ENCODE measurements around the gene TTN. TPM values are rescaled to one million over a fixed set of nuclear protein-coding genes. Genes with fewer than 3 reads are reported as not detected.

The TTN gene
- polyA plus RNA-seq, 3 donors = under 0.01 to 0.12 (median 0.08) TPM

DNA sequence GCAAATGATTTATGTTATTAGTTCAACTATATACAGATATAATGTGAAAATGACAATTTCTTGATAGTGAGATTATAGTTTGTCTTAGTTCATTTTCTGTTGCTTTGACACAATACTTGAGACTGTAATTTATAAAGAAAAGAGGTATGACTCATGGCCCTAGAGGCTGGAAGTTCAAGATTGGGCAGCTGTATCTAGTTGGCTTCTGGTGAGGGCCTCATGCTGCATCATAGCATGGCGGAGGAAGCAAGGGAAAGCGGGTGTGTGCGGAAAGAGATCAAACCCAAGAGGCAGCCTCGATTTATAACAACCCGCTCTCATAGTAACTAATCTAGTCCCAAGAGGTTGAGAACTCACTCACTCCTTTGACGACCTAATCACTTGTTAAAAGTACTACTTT is 315.6 kb downstream of the TTN start:
- no peaks in the 10 kb centered on the region for H3K4me1 ChIP-seq (ENCODE audit: control insufficient read depth in 1 of 2, insufficient read depth in 2 of 2, low read length in 2 of 2)
- no peak overlapping the region for H3K9ac ChIP-seq (ENCODE audit: insufficient read depth, low read length, poor library complexity, severe bottlenecking)
- DNase-seq = no peak
- H2AFZ ChIP-seq (ENCODE audit: insufficient read depth, low read depth, low read length, poor library complexity, severe bottlenecking) = no peak overlapping the region
- H3K27me3 ChIP-seq (ENCODE audit: control insufficient read depth in 2 of 2, insufficient read depth in 2 of 2, low read length in 2 of 2) = no peaks in the 10 kb centered on the region
- no peaks in the 10 kb centered on the region for H3K9me3 ChIP-seq (replicated peaks in 1 of 2; ENCODE audit: control insufficient read depth in 1 of 2, insufficient read depth in 1 of 2, low read length in 2 of 2)
- no peak overlapping the region for H3K4me3 ChIP-seq (replicated peaks in 1 of 3; ENCODE audit: low read depth in 2 of 3, low read length in 3 of 3)
- Mint-ChIP-seq H3K27ac (peak overlapping the region in 1 of 7 donors; percentile 37), H3K4me3 (no peak overlapping the region), H3K9me3 (no peaks in the 10 kb centered on the region), H3K36me3 (peaks cover 84 to 94% of the 10 kb centered on the region in 2 donors), H3K4me1 (peaks cover 2% of the 10 kb centered on the region), H3K27me3 (ENCODE audit: low read depth in 3 of 3) (no peaks in the 10 kb centered on the region)
- no peak overlapping the region for H3K4me2 ChIP-seq (replicated peaks; ENCODE audit: extremely low read depth, low read length, poor library complexity, severe bottlenecking)
- intact Hi-C loops (cut with micrococcal nuclease) = no loop called here
- peaks cover 18% of the 10 kb centered on the region for H4K20me1 ChIP-seq (ENCODE audit: insufficient read depth, low read length)
- peaks cover 73 to 99% of the 10 kb centered on the region in 2 donors for H3K36me3 ChIP-seq (replicated peaks in 1 of 2; ENCODE audit: control insufficient read depth in 1 of 2, insufficient read depth in 2 of 2, low read length in 2 of 2)
- H3K79me2 ChIP-seq (ENCODE audit: insufficient read depth, low read length) = peaks cover 26% of the 10 kb centered on the region
- TF ChIP-seq, protein P1, sequence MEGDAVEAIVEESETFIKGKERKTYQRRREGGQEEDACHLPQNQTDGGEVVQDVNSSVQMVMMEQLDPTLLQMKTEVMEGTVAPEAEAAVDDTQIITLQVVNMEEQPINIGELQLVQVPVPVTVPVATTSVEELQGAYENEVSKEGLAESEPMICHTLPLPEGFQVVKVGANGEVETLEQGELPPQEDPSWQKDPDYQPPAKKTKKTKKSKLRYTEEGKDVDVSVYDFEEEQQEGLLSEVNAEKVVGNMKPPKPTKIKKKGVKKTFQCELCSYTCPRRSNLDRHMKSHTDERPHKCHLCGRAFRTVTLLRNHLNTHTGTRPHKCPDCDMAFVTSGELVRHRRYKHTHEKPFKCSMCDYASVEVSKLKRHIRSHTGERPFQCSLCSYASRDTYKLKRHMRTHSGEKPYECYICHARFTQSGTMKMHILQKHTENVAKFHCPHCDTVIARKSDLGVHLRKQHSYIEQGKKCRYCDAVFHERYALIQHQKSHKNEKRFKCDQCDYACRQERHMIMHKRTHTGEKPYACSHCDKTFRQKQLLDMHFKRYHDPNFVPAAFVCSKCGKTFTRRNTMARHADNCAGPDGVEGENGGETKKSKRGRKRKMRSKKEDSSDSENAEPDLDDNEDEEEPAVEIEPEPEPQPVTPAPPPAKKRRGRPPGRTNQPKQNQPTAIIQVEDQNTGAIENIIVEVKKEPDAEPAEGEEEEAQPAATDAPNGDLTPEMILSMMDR (IDR thresholded peaks at IDR 0.05) = no peak
- no peak overlapping the region for H3K27ac ChIP-seq (ENCODE audit: low read depth in 1 of 2, low read length in 2 of 2)
- 100% methylated on average over 1 of the region's 6 CpGs for WGBS (ENCODE audit: insufficient coverage)

GRCh38 chr2:178485356-178485755 is 321.9 kb downstream of the TTN start:
- Histone ChIP-seq H3K36me3 (replicated peaks in 1 of 2; ENCODE audit: control insufficient read depth in 1 of 2, insufficient read depth in 2 of 2, low read length in 2 of 2) (peaks cover 26 to 50% of the 10 kb centered on the region in 2 donors), H3K27me3 (ENCODE audit: control insufficient read depth in 2 of 2, insufficient read depth in 2 of 2, low read length in 2 of 2) (no peaks in the 10 kb centered on the region), H3K27ac (ENCODE audit: low read depth in 1 of 2, low read length in 2 of 2) (no peak overlapping the region), H3K4me1 (ENCODE audit: control insufficient read depth in 1 of 2, insufficient read depth in 2 of 2, low read length in 2 of 2) (peaks cover 16% of the 10 kb centered on the region in 2 donors), H3K79me2 (ENCODE audit: insufficient read depth, low read length) (peaks cover 84% of the 10 kb centered on the region), H3K4me2 (replicated peaks; ENCODE audit: extremely low read depth, low read length, poor library complexity, severe bottlenecking) (no peak overlapping the region), H3K9ac (ENCODE audit: insufficient read depth, low read length, poor library complexity, severe bottlenecking) (no peak overlapping the region), H2AFZ (ENCODE audit: insufficient read depth, low read depth, low read length, poor library complexity, severe bottlenecking) (no peak overlapping the region), H3K9me3 (replicated peaks in 1 of 2; ENCODE audit: control insufficient read depth in 1 of 2, insufficient read depth in 1 of 2, low read length in 2 of 2) (no peaks in the 10 kb centered on the region), H3K4me3 (replicated peaks in 1 of 3; ENCODE audit: low read depth in 2 of 3, low read length in 3 of 3) (no peak overlapping the region), H4K20me1 (ENCODE audit: insufficient read depth, low read length) (peaks cover 48% of the 10 kb centered on the region)
- H3K9me3 Mint-ChIP-seq = no peaks in the 10 kb centered on the region
- intact Hi-C loops (cut with micrococcal nuclease) = no loop called here
- H3K4me1 Mint-ChIP-seq = peaks cover 31% of the 10 kb centered on the region
- WGBS (ENCODE audit: insufficient coverage) = no CpG with 5 or more reads among the region's 3 CpGs
- no peak for DNase-seq
- no peak overlapping the region for H3K4me3 Mint-ChIP-seq
- TF ChIP-seq, protein P1 (IDR thresholded peaks at IDR 0.05) = no peak
- peaks cover 39 to 42% of the 10 kb centered on the region in 2 donors for H3K36me3 Mint-ChIP-seq
- peak overlapping the region in 1 of 7 donors; percentile 22 for H3K27ac Mint-ChIP-seq
- H3K27me3 Mint-ChIP-seq (ENCODE audit: low read depth in 3 of 3) = no peaks in the 10 kb centered on the region

Measured in CD14-positive monocyte (primary cell).